ENCODE results near the gene TNK2.

GRCh38 chr3:195885036-195885891 is 23.1 kb downstream of the TNK2 start:
- TF ChIP-seq EZH2phosphoT487 (IDR thresholded peaks at IDR 0.05; ENCODE audit: insufficient read depth, low read depth) (no peak), EZH2 (IDR thresholded peaks at IDR 0.05; ENCODE audit: insufficient read depth, poor library complexity, severe bottlenecking) (no peak)

Measured in GM23248 (cell line).